HCT116 (cell line): ENCODE results near the gene SMG6. TPM values are rescaled to one million over a fixed set of nuclear protein-coding genes. Genes with fewer than 3 reads are reported as not detected.

Source experiments
- ATAC-seq: fragments of 200-7000 bp; cut with Tn5 transposase; 2 replicates; pipeline ENCODE4 v1.9.1; 2020; ENCODE audit warnings: mild to moderate bottlenecking, moderate library complexity
- BruUV-seq: library from RNA; stranded (reverse); fragments of 400-500 nt; replicated peaks from 2 replicates; lab custom pipeline; 2021; lab: Mats Ljungman, UMichigan
- CTCF ChIA-PET: fragments of 300-600 bp; sonication (Branson Sonifier 250); formaldehyde crosslinking; loops from one replicate; lab custom pipeline; 2021; ENCODE audit warnings: antibody characterized with exemption; lab: Charles Lee
- POLR2A ChIA-PET: fragments of 300-600, 350-600 bp; sonication (Branson Sonifier 250); formaldehyde crosslinking; loops from one replicate; lab custom pipeline; 2021; ENCODE audit warnings: antibody characterized with exemption; lab: Charles Lee
- RAD21 ChIA-PET, 2 experiments: fragments of 300-600 bp; sonication (Branson Sonifier 250); formaldehyde crosslinking; loops; one replicate each; lab custom pipeline; 2023; ENCODE audit warnings: low total read pairs in 2 of 2; ENCODE audit not compliant: uncharacterized antibody in 2 of 2, unreplicated experiment in 2 of 2, low non-redundant PET in 1 of 2; lab: Charles Lee
- DNase-seq: peaks from one replicate; pipeline ENCODE4 v3.0.0-alpha.2; 2010; ENCODE audit warnings: low read depth, low spot score
- H2AFZ ChIP-seq: fragments of 200-600 bp; shearing (Covaris generic), sonication (generic); 2 replicates; pipeline ENCODE4 v1.6.1; 2017; ENCODE audit warnings: low read depth, mixed run types, mixed read lengths, antibody characterized with exemption, low read length; ENCODE audit not compliant: poor library complexity, severe bottlenecking
- H3K27ac ChIP-seq: 2 replicates; pipeline ENCODE4 v1.5.1; 2012; ENCODE audit warnings: low read depth, low read length
- H3K27me3 ChIP-seq: fragments of 200-600 bp; sonication (generic); 2 replicates; pipeline ENCODE4 v1.6.1; 2016; ENCODE audit warnings: mixed run types, low read length, mixed read lengths; ENCODE audit not compliant: insufficient read depth
- H3K36me3 ChIP-seq, 2 experiments: fragments of 200-500 bp in 1 of 2; fragments of 200-600 bp in 1 of 2; sonication (Bioruptor generic) in 1 of 2; sonication (generic) in 1 of 2; 2 replicates each; pipeline versions ENCODE4 v1.5.1 to v1.6.1; 2014 to 2016; ENCODE audit warnings: low read length in 2 of 2, inconsistent platforms in 1 of 2, mixed read lengths in 1 of 2, mixed run types in 1 of 2; ENCODE audit not compliant: insufficient read depth in 2 of 2, control insufficient read depth in 1 of 2
- H3K4me1 ChIP-seq, 2 experiments: fragments of 200-600 bp in 1 of 2; sonication (generic) in 1 of 2; 2 replicates each; pipeline versions ENCODE4 v1.5.1 to v1.6.1; 2012 to 2017; ENCODE audit warnings: low read length in 2 of 2, inconsistent platforms in 1 of 2, mild to moderate bottlenecking in 1 of 2, mixed read lengths in 1 of 2, mixed run types in 1 of 2, moderate library complexity in 1 of 2; ENCODE audit not compliant: insufficient read depth in 2 of 2, control insufficient read depth in 1 of 2
- H3K4me2 ChIP-seq: fragments of 200-600 bp; sonication (generic); 2 replicates; pipeline ENCODE4 v1.6.1; 2017; ENCODE audit warnings: mixed run types, low read length, mixed read lengths
- H3K4me3 ChIP-seq, 2 experiments: fragments of 200-600 bp in 1 of 2; sonication (generic) in 1 of 2; replicated peaks in 1 of 2; 2 replicates each; pipeline ENCODE4 v1.5.1; 2011 to 2016; ENCODE audit warnings: low read length in 2 of 2, control low read depth in 1 of 2, low read depth in 1 of 2, mild to moderate bottlenecking in 1 of 2, mixed read lengths in 1 of 2, mixed run types in 1 of 2
- H3K79me2 ChIP-seq: fragments of 200-600 bp; sonication (generic); 2 replicates; pipeline ENCODE4 v1.6.1; 2017; ENCODE audit warnings: mild to moderate bottlenecking, mixed run types, low read length, moderate library complexity, mixed read lengths; ENCODE audit not compliant: insufficient read depth
- H3K9ac ChIP-seq: fragments of 200-600 bp; sonication (generic); 2 replicates; pipeline ENCODE4 v1.6.1; 2016; ENCODE audit warnings: low read length, mixed read lengths
- H3K9me2 ChIP-seq: fragments of 200-600 bp; sonication (generic), shearing (Covaris generic); 2 replicates; pipeline ENCODE4 v1.6.1; 2017; ENCODE audit warnings: mixed run types, mild to moderate bottlenecking, moderate library complexity; ENCODE audit not compliant: insufficient read depth
- H3K9me3 ChIP-seq, 2 experiments: fragments of 200-500 bp in 1 of 2; fragments of 200-600 bp in 1 of 2; sonication (Bioruptor generic) in 1 of 2; sonication (generic) in 1 of 2; 2 replicates each; pipeline ENCODE4 v1.6.1; 2014 to 2017; ENCODE audit warnings: low read length in 2 of 2, mixed read lengths in 2 of 2, inconsistent platforms in 1 of 2, low read depth in 1 of 2, mild to moderate bottlenecking in 1 of 2, mixed run types in 1 of 2, moderate library complexity in 1 of 2; ENCODE audit not compliant: control insufficient read depth in 1 of 2, insufficient read depth in 1 of 2
- H4K20me1 ChIP-seq: fragments of 200-600 bp; sonication (generic), shearing (Covaris generic); 2 replicates; pipeline ENCODE4 v1.6.1; 2017; ENCODE audit warnings: mixed run types, mild to moderate bottlenecking, moderate library complexity; ENCODE audit not compliant: insufficient read depth
- ATF3 ChIP-seq: IDR thresholded peaks from 2 replicates; pipeline ENCODE4 v1.6.1; 2012
- CBX3 ChIP-seq: IDR thresholded peaks from 2 replicates; pipeline ENCODE4 v1.6.1; 2012; ENCODE audit warnings: low read depth
- CEBPB ChIP-seq: IDR thresholded peaks from 2 replicates; pipeline ENCODE4 v1.6.1; 2012; ENCODE audit warnings: low read depth
- ELF1 ChIP-seq: IDR thresholded peaks from 2 replicates; pipeline ENCODE4 v1.6.1; 2012; ENCODE audit warnings: low read depth, borderline replicate concordance
- EZH2 ChIP-seq: fragments of 200-600 bp; sonication (generic); IDR thresholded peaks from 2 replicates; pipeline ENCODE4 v1.6.1; 2017; ENCODE audit warnings: antibody characterized with exemption, mixed run types
- EZH2phosphoT487 ChIP-seq: fragments of 200-600 bp; IDR thresholded peaks from 2 replicates; pipeline ENCODE4 v1.6.1; 2018; ENCODE audit warnings: antibody characterized with exemption, borderline replicate concordance
- FOSL1 ChIP-seq: IDR thresholded peaks from 2 replicates; pipeline ENCODE4 v1.6.1; 2012; ENCODE audit warnings: low read depth
- POLR2AphosphoS5 ChIP-seq: IDR thresholded peaks from 2 replicates; pipeline ENCODE4 v1.6.1; 2011; ENCODE audit warnings: mild to moderate bottlenecking, low read depth, low read length, moderate library complexity
- REST ChIP-seq: IDR thresholded peaks from 2 replicates; pipeline ENCODE4 v1.6.1; 2012; ENCODE audit warnings: low read depth
- TCF7L2 ChIP-seq: IDR thresholded peaks from 2 replicates; pipeline ENCODE4 v1.7.0; 2011; ENCODE audit warnings: borderline replicate concordance, inconsistent platforms; ENCODE audit not compliant: insufficient read depth, insufficient read length; ENCODE audit errors: extremely low read depth
- ZNF274 ChIP-seq: fragments of 200-500 bp; sonication (Bioruptor generic); IDR thresholded peaks from 2 replicates; pipeline ENCODE4 v1.6.1; 2014; ENCODE audit warnings: mild to moderate bottlenecking, low read depth, low read length, inconsistent platforms
- intact Hi-C: fragments of 100-400 bp; cut with micrococcal nuclease; formaldehyde crosslinking; loops from 2 replicates; pipeline ENCODE4 v1.10.0; 2022
- total RNA-seq: library from RNA; stranded (reverse); gene quantifications from one replicate; pipeline ENCODE4 v1.2.1, GENCODE V29; 2021; ENCODE audit not compliant: unreplicated experiment
- TF ChIP-seq, protein P1 (sequence below), 3 experiments: fragments of 200-600 bp in 1 of 3; sonication (generic) in 1 of 3; IDR thresholded peaks in 2 of 3; conservative IDR thresholded peaks in 1 of 3; 2 replicates each; pipeline ENCODE4 v1.5.1; 2012 to 2017; ENCODE audit warnings: low read depth in 2 of 3, low read length in 2 of 3, antibody characterized with exemption in 1 of 3, borderline replicate concordance in 1 of 3, control low read depth in 1 of 3, mild to moderate bottlenecking in 1 of 3, mixed read lengths in 1 of 3, mixed run types in 1 of 3, moderate library complexity in 1 of 3; ENCODE audit not compliant: insufficient read depth in 1 of 3

The SMG6 gene
- total RNA-seq, 1 experiment from 2014 or later = 23.1 TPM

GRCh38 chr17:2044263-2044894, 259.2 kb downstream of the SMG6 start:
- 0 out of 4 replicates have a peak, but pooled peaks cover 0 to 3% of the 10 kb centered on the region in 2 experiments for H3K36me3 ChIP-seq
- H3K27ac ChIP-seq = no peak overlapping the region
- no TSS peak for BruUV-seq
- no peak overlapping the region for H3K4me3 ChIP-seq
- TF ChIP-seq, protein P1, sequence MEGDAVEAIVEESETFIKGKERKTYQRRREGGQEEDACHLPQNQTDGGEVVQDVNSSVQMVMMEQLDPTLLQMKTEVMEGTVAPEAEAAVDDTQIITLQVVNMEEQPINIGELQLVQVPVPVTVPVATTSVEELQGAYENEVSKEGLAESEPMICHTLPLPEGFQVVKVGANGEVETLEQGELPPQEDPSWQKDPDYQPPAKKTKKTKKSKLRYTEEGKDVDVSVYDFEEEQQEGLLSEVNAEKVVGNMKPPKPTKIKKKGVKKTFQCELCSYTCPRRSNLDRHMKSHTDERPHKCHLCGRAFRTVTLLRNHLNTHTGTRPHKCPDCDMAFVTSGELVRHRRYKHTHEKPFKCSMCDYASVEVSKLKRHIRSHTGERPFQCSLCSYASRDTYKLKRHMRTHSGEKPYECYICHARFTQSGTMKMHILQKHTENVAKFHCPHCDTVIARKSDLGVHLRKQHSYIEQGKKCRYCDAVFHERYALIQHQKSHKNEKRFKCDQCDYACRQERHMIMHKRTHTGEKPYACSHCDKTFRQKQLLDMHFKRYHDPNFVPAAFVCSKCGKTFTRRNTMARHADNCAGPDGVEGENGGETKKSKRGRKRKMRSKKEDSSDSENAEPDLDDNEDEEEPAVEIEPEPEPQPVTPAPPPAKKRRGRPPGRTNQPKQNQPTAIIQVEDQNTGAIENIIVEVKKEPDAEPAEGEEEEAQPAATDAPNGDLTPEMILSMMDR (IDR thresholded peaks at IDR 0.05 in 2 of 3, conservative IDR thresholded peaks at IDR 0.05 in 1 of 3; ENCODE audit: borderline replicate concordance in 1 of 3, insufficient read depth in 1 of 3, low read depth in 2 of 3, low read length in 2 of 3) = no peak
- TF ChIP-seq POLR2AphosphoS5 = peak; percentile 5; the same call in 1 of the 2 replicates
- no peak for TF ChIP-seq EZH2phosphoT487
- H3K9ac ChIP-seq = no peak overlapping the region
- RAD21 ChIA-PET = no interaction called here
- H3K9me3 ChIP-seq = no peaks in the 10 kb centered on the region
- DNase-seq (no peak), ATAC-seq (no peak)
- H2AFZ ChIP-seq = no peak overlapping the region
- H3K27me3 ChIP-seq = no peaks in the 10 kb centered on the region
- H3K4me1 ChIP-seq = peaks cover 25 to 45% of the 10 kb centered on the region in 2 experiments
- H3K79me2 ChIP-seq = peaks cover 20% of the 10 kb centered on the region; the same call in 1 of the 2 replicates
- H3K9me2 ChIP-seq = no peaks in the 10 kb centered on the region
- CTCF ChIA-PET = interaction anchor here (0.8 to 1.8 kb wide), 2 partner anchors 10 to 200 kb away, joined by 3 to 7 read pairs; no protein-coding TSS in a partner anchor
- 0 out of 2 replicates have a peak overlapping the region, but pooled peaks have one; percentile 13 for H3K4me2 ChIP-seq
- no peaks in the 10 kb centered on the region for H4K20me1 ChIP-seq
- POLR2A ChIA-PET = no interaction called here
- intact Hi-C loops = no loop called here

DNA sequence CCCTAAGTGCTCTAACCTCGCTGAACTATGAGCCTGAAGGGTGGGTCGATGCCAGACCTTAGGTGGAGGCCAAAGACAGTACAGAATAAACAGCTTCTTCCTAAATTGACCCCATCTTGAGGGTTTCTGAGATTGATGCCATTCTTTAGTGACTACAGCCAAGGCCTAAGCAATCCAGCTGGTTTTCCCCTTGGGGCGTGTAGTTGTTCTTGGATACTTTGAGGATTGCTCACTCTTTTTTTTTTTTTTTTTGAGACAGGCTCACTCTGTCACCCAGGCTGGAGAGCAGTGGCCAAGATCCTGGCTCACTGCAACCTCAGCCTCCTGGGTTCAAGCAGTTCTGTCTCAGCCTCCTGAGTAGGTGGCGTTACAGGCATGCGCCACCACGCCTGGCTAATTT, 259.8 kb downstream of the SMG6 start:
- Histone ChIP-seq H3K9me2 (no peaks in the 10 kb centered on the region), H3K9ac (peak overlapping the region; percentile 18; the same call in 1 of the 2 replicates), H3K27me3 (no peaks in the 10 kb centered on the region), H3K27ac (no peak overlapping the region), H3K9me3 (no peaks in the 10 kb centered on the region), H2AFZ (no peak overlapping the region), H3K79me2 (peaks cover 20% of the 10 kb centered on the region; the same call in 1 of the 2 replicates), H3K4me3 (no peak overlapping the region), H3K4me1 (peaks cover 21 to 39% of the 10 kb centered on the region in 2 experiments), H3K4me2 (peak overlapping the region; percentile 93), H4K20me1 (no peaks in the 10 kb centered on the region), H3K36me3 (0 out of 4 replicates have a peak, but pooled peaks cover 0 to 3% of the 10 kb centered on the region in 2 experiments)
- ChIA-PET POLR2A (no interaction called here), RAD21 (no interaction called here), CTCF (interaction anchor here (0.6 to 1.8 kb wide), 3 partner anchors 11 to 309 kb away, joined by 3 to 7 read pairs (median 3); no protein-coding TSS in a partner anchor)
- BruUV-seq = no TSS peak
- DNase-seq (no peak), ATAC-seq (no peak)
- intact Hi-C loops = no loop called here
- no peak for TF ChIP-seq ZNF274
- no peak for TF ChIP-seq CEBPB
- no peak for TF ChIP-seq FOSL1
- TF ChIP-seq EZH2 = no peak
- TF ChIP-seq CBX3 = no peak
- TF ChIP-seq TCF7L2 = no peak
- TF ChIP-seq ELF1 = no peak
- TF ChIP-seq ATF3 = no peak
- TF ChIP-seq REST = no peak
